ENCODE data around the gene PCDHGA4. TPM values are rescaled to one million over a fixed set of nuclear protein-coding genes. Genes with fewer than 3 reads are reported as not detected.

The PCDHGA4 gene
- total RNA-seq, 2 donors from 2014 or later: 0.86 to 5.0 TPM

DNA sequence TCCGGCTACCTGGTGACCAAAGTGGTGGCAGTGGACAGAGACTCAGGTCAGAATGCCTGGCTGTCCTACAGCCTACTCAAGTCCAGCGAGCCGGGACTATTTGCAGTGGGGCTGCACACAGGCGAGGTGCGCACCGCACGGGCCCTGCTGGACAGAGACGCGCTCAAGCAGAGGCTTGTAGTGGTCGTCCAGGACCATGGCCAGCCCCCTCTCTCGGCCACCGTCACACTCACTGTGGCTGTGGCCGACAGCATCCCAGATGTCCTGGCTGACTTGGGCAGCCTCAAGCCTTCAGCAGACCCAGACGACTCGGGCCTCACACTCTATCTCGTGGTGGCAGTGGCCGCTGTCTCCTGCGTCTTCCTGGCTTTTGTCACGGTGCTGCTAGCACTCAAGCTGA lies 2.1 kb downstream of the PCDHGA4 start:
- peaks cover 55% of the 10 kb centered on the region for H3K36me3 Mint-ChIP-seq (ENCODE audit: low read depth)
- H3K4me1 Mint-ChIP-seq: no peaks in the 10 kb centered on the region
- peaks cover 69% of the 10 kb centered on the region for H3K9me3 Mint-ChIP-seq
- Histone ChIP-seq H3K36me3 (ENCODE audit: control insufficient read depth, insufficient read depth, low read length) (no peaks in the 10 kb centered on the region), H3K27me3 (ENCODE audit: control insufficient read depth, insufficient read depth, low read length, poor library complexity, severe bottlenecking) (no peaks in the 10 kb centered on the region), H3K4me3 (ENCODE audit: low read length) (no peak overlapping the region), H3K9me3 (ENCODE audit: control insufficient read depth, low read length) (peaks cover 65% of the 10 kb centered on the region), H3K9ac (ENCODE audit: extremely low read depth, low read length, poor library complexity, severe bottlenecking) (no peak overlapping the region), H3K4me1 (ENCODE audit: control insufficient read depth, insufficient read depth, low read length) (no peaks in the 10 kb centered on the region), H3K27ac (ENCODE audit: low read depth, low read length) (no peak overlapping the region)
- H3K4me3 Mint-ChIP-seq: no peak overlapping the region
- no peaks in the 10 kb centered on the region for H3K27me3 Mint-ChIP-seq (ENCODE audit: insufficient read depth)
- TF ChIP-seq CTCF (conservative IDR thresholded peaks at IDR 0.05): no peak
- no peak for DNase-seq
- H3K27ac Mint-ChIP-seq: no peak overlapping the region
- WGBS, 2 experiments (ENCODE audit: insufficient coverage in 1 of 2, insufficient read length in 1 of 2): 94 to 98% methylated on average over 18 to 19 of the region's 19 CpGs

GRCh38 chr5:141359790-141360426 lies 5.1 kb downstream of the PCDHGA4 start, which contains the start of gene PCDHGB2:
Gene PCDHGB2, plus strand, starts transcription at chr5:141359994. Its CDS starts 142 bp downstream, at chr5:141360136.
- no peak within 1 kb of the TSS for H3K27ac Mint-ChIP-seq
- peaks cover 56% of the 10 kb centered on the region for H3K36me3 Mint-ChIP-seq (ENCODE audit: low read depth)

DNA sequence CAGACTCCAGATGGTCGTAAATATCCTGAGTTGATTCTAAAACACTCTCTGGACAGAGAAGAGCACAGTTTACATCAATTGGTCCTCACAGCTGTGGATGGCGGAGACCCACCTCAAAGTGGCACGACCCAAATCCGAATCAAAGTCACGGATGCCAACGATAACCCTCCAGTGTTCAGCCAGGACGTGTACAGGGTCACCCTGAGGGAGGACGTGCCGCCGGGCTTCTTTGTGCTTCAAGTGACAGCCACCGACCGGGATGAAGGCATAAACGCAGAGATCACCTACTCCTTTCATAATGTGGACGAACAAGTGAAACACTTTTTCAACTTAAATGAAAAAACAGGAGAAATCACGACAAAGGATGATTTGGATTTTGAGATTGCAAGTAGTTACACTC lies 5.9 kb downstream of the PCDHGA4 start:
- Histone ChIP-seq H3K27me3 (ENCODE audit: control insufficient read depth, insufficient read depth, low read length, poor library complexity, severe bottlenecking) (no peaks in the 10 kb centered on the region), H3K4me3 (ENCODE audit: low read length) (no peak overlapping the region), H3K36me3 (ENCODE audit: control insufficient read depth, insufficient read depth, low read length) (no peaks in the 10 kb centered on the region), H3K27ac (ENCODE audit: low read depth, low read length) (no peak overlapping the region), H3K9ac (ENCODE audit: extremely low read depth, low read length, poor library complexity, severe bottlenecking) (no peak overlapping the region), H3K9me3 (ENCODE audit: control insufficient read depth, low read length) (peaks cover 59% of the 10 kb centered on the region), H3K4me1 (ENCODE audit: control insufficient read depth, insufficient read depth, low read length) (no peaks in the 10 kb centered on the region)
- 89 to 95% methylated on average over 14 to 15 of the region's 15 CpGs for WGBS, 2 experiments (ENCODE audit: insufficient coverage in 1 of 2, insufficient read length in 1 of 2)
- Mint-ChIP-seq H3K36me3 (ENCODE audit: low read depth) (peaks cover 58% of the 10 kb centered on the region), H3K9me3 (peaks cover 78% of the 10 kb centered on the region), H3K27ac (no peak overlapping the region), H3K4me3 (no peak overlapping the region), H3K4me1 (no peaks in the 10 kb centered on the region), H3K27me3 (ENCODE audit: insufficient read depth) (no peaks in the 10 kb centered on the region)
- no peak for TF ChIP-seq CTCF (conservative IDR thresholded peaks at IDR 0.05)
- DNase-seq: no peak

More at GRCh38 chr5:141359790-141360426, 5.1 kb downstream of the PCDHGA4 start, which contains the start of gene PCDHGB2:
- H3K9me3 ChIP-seq (ENCODE audit: control insufficient read depth, low read length): peaks cover 61% of the 10 kb centered on the region
- no peak within 1 kb of the TSS for H3K9ac ChIP-seq (ENCODE audit: extremely low read depth, low read length, poor library complexity, severe bottlenecking)
- Mint-ChIP-seq H3K9me3 (peaks cover 77% of the 10 kb centered on the region), H3K4me3 (no peak within 1 kb of the TSS), H3K4me1 (no peaks in the 10 kb centered on the region), H3K27me3 (ENCODE audit: insufficient read depth) (no peaks in the 10 kb centered on the region)
- no peak within 1 kb of the TSS for H3K27ac ChIP-seq (ENCODE audit: low read depth, low read length)
- no peak within 1 kb of the TSS for H3K4me3 ChIP-seq (ENCODE audit: low read length)
- peak; percentile 63 for DNase-seq
- H3K4me1 ChIP-seq (ENCODE audit: control insufficient read depth, insufficient read depth, low read length): no peaks in the 10 kb centered on the region
- TF ChIP-seq CTCF (conservative IDR thresholded peaks at IDR 0.05): peak; percentile 72
- no peaks in the 10 kb centered on the region for H3K36me3 ChIP-seq (ENCODE audit: control insufficient read depth, insufficient read depth, low read length)
- WGBS, 2 experiments (ENCODE audit: insufficient coverage in 1 of 2, insufficient read length in 1 of 2): 88 to 90% methylated on average over 21 to 24 of the region's 24 CpGs
- no peaks in the 10 kb centered on the region for H3K27me3 ChIP-seq (ENCODE audit: control insufficient read depth, insufficient read depth, low read length, poor library complexity, severe bottlenecking)

All from endodermal cell (in vitro differentiated cells).